Measurements from ENCODE around the gene SLC39A13. TPM values are rescaled to one million over a fixed set of nuclear protein-coding genes. Genes with fewer than 3 reads are reported as not detected.
A peak's percentile ranks its signal among the peaks of the same experiment; 100 is the strongest.

Gene SLC39A13
- total and polyA plus RNA-seq, 2 of the 4 experiments (the other 2 are of a cell fraction): 32.4 to 144 TPM

DNA sequence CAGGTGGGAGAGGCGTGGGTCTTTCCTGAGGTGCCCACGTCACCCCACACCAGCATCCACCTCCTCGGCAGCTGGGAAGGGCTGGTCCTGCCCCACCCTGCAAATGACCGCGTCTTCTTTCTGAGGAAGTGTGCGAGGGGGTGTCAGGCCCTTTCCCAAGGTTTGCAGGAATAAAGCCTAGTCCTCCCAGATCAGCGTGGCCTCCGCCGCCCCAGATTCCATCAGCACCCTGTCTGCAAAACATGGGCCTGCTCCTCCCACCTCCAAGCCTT is 14.4 kb upstream of the SLC39A13 start:
- intact Hi-C loops (cut with micrococcal nuclease): no loop called here
- in situ Hi-C loops (cut with MboI; ENCODE audit: low sequenced_read_pairs): no loop called here
- TF ChIP-seq RAD21 (IDR thresholded peaks at IDR 0.05; ENCODE audit: low read length) (no peak), SMC3 (IDR thresholded peaks at IDR 0.05; ENCODE audit: low read depth, low read length) (no peak), POLR2A (IDR thresholded peaks at IDR 0.05; ENCODE audit: low read depth, low read length) (no peak), BHLHE40 (IDR thresholded peaks at IDR 0.05; ENCODE audit: low read depth, low read length) (no peak), RCOR1 (IDR thresholded peaks at IDR 0.05; ENCODE audit: insufficient replicate concordance, low read length) (no peak), ELK1 (IDR thresholded peaks at IDR 0.05; ENCODE audit: borderline replicate concordance, low read depth, low read length) (no peak), MAFK (IDR thresholded peaks at IDR 0.05; ENCODE audit: low read depth, low read length) (no peak), MAZ (IDR thresholded peaks at IDR 0.05; ENCODE audit: borderline replicate concordance, low read depth, low read length) (no peak), CHD1 (IDR thresholded peaks at IDR 0.05; ENCODE audit: low read depth, low read length) (no peak), NFE2L2 (IDR thresholded peaks at IDR 0.05; ENCODE audit: low read depth, low read length) (no peak), FOS (IDR thresholded peaks at IDR 0.05; ENCODE audit: low read depth, low read length) (no peak), RFX5 (IDR thresholded peaks at IDR 0.05; ENCODE audit: low read depth, low read length) (no peak), CEBPB (IDR thresholded peaks at IDR 0.05; ENCODE audit: low read depth, low read length) (no peak), MXI1 (IDR thresholded peaks at IDR 0.05; ENCODE audit: borderline replicate concordance, low read depth, low read length) (no peak)
- TF ChIP-seq, protein P1, sequence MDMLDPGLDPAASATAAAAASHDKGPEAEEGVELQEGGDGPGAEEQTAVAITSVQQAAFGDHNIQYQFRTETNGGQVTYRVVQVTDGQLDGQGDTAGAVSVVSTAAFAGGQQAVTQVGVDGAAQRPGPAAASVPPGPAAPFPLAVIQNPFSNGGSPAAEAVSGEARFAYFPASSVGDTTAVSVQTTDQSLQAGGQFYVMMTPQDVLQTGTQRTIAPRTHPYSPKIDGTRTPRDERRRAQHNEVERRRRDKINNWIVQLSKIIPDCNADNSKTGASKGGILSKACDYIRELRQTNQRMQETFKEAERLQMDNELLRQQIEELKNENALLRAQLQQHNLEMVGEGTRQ (IDR thresholded peaks at IDR 0.05; ENCODE audit: low read depth, low read length): no peak
- TF ChIP-seq, protein P2, sequence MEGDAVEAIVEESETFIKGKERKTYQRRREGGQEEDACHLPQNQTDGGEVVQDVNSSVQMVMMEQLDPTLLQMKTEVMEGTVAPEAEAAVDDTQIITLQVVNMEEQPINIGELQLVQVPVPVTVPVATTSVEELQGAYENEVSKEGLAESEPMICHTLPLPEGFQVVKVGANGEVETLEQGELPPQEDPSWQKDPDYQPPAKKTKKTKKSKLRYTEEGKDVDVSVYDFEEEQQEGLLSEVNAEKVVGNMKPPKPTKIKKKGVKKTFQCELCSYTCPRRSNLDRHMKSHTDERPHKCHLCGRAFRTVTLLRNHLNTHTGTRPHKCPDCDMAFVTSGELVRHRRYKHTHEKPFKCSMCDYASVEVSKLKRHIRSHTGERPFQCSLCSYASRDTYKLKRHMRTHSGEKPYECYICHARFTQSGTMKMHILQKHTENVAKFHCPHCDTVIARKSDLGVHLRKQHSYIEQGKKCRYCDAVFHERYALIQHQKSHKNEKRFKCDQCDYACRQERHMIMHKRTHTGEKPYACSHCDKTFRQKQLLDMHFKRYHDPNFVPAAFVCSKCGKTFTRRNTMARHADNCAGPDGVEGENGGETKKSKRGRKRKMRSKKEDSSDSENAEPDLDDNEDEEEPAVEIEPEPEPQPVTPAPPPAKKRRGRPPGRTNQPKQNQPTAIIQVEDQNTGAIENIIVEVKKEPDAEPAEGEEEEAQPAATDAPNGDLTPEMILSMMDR (conservative IDR thresholded peaks at IDR 0.05; ENCODE audit: low read depth, low read length): no peak

More for the DNA sequence above, 14.4 kb upstream of the SLC39A13 start:
- H3K9me3 ChIP-seq (ENCODE audit: control insufficient read depth, insufficient read depth, low read length): no peaks in the 10 kb centered on the region
- peaks cover 9% of the 10 kb centered on the region for H3K4me1 ChIP-seq (ENCODE audit: control insufficient read depth, insufficient read depth, low read length)
- ChIA-PET POLR2A (ENCODE audit: unreplicated experiment) (no interaction called here), CTCF (interaction anchor here (1.3 kb wide), 1 partner anchor 20 kb away, joined by 3 read pairs; no protein-coding TSS in a partner anchor)
- H3K18ac ChIP-seq (ENCODE audit: low read depth, low read length): no peak overlapping the region
- H2BK15ac ChIP-seq (ENCODE audit: low read depth, low read length): no peak overlapping the region; the same call in 2 of the 3 replicates
- ATAC-seq (ENCODE audit: low read depth) (no peak), DNase-seq (no peak)
- H3K4me3 ChIP-seq (ENCODE audit: insufficient read depth, low read depth, low read length): no peak overlapping the region
- H3K79me1 ChIP-seq (ENCODE audit: low read depth in 1 of 2, low read length in 2 of 2): no peaks in the 10 kb centered on the region
- no peak overlapping the region for H3K56ac ChIP-seq (ENCODE audit: extremely low read depth, insufficient read depth, low read length)
- H2BK20ac ChIP-seq (ENCODE audit: low read depth, low read length): no peak overlapping the region
- peak overlapping the region; percentile 90; the same call in 1 of the 2 replicates for H3K4ac ChIP-seq (ENCODE audit: low read depth, low read length)
- H3K9ac ChIP-seq (ENCODE audit: low read depth, low read length): no peak overlapping the region
- H2AK5ac ChIP-seq (ENCODE audit: low read depth, low read length): peak overlapping the region; percentile 93; the same call in 1 of the 2 replicates
- 87% methylated on average over 7 of the region's 9 CpGs; no CpG with 5 or more reads in 1 of the 2 experiments for WGBS, 2 experiments (ENCODE audit: extremely low coverage in 2 of 2, insufficient read length in 1 of 2)
- peak overlapping the region; percentile 77 for H2AK9ac ChIP-seq (replicated peaks; ENCODE audit: low read depth, low read length, poor library complexity)
- peak overlapping the region; percentile 33 for H2BK5ac ChIP-seq (ENCODE audit: low read depth, low read length, poor library complexity, severe bottlenecking)
- H2AFZ ChIP-seq (replicated peaks; ENCODE audit: low read length, poor library complexity): peak overlapping the region; percentile 87
- peak overlapping the region; percentile 84 for H2BK120ac ChIP-seq (ENCODE audit: low read depth, low read length)
- no peaks in the 10 kb centered on the region for H3K27me3 ChIP-seq (ENCODE audit: control insufficient read depth, insufficient read depth, low read length)
- H3K4me2 ChIP-seq (ENCODE audit: low read depth, low read length): no peak overlapping the region
- no peaks in the 10 kb centered on the region for H4K20me1 ChIP-seq (ENCODE audit: insufficient read depth, low read length)
- H3K27ac ChIP-seq (ENCODE audit: insufficient read depth, low read length): no peak overlapping the region
- H4K91ac ChIP-seq (ENCODE audit: insufficient read depth, low read depth, low read length): peak overlapping the region; percentile 58; the same call in 1 of the 2 replicates
- no peaks in the 10 kb centered on the region for H3K36me3 ChIP-seq (ENCODE audit: control insufficient read depth, insufficient read depth, low read length)
- peak overlapping the region; percentile 61 to 91; a peak in 2 of 4 replicates for H4K8ac ChIP-seq (ENCODE audit: low read depth in 2 of 2, low read length in 2 of 2)
- BruUV-seq (replicated peaks): no TSS peak
- peak overlapping the region; percentile 85; the same call in 1 of the 2 replicates for H3K14ac ChIP-seq (replicated peaks; ENCODE audit: low read depth, low read length)
- peak overlapping the region; percentile 38 for H4K5ac ChIP-seq (ENCODE audit: low read depth, low read length)
- dilution Hi-C loops (cut with HindIII; ENCODE audit: low sequenced_read_pairs, unreplicated experiment): no loop called here
- H3K9me1 ChIP-seq (ENCODE audit: insufficient read depth, low read length): peaks cover 6% of the 10 kb centered on the region
- H3K23ac ChIP-seq (ENCODE audit: low read depth, low read length): peak overlapping the region; percentile 63; the same call in 1 of the 2 replicates

Measured in IMR-90 (cell line).